Heart right ventricle (tissue), 16 donors: ENCODE data around the gene FCN1. TPM values are rescaled to one million over a fixed set of nuclear protein-coding genes. Genes with fewer than 3 reads are reported as not detected.

Experiments
- ATAC-seq, 8 donors: fragments of 200-7000 bp; cut with Tn5 transposase; one replicate each; pipeline ENCODE4 v1.9.1; 2020; ENCODE audit warnings: mild to moderate bottlenecking in 8 of 8, moderate library complexity in 8 of 8, moderate number of reproducible peaks in 1 of 8
- DNase-seq, 2 donors: peaks; one replicate each; pipeline ENCODE4 v3.0.0-alpha.2; 2020
- H3K27ac ChIP-seq, 10 donors: fragments of 200-600 bp; sonication (generic) in 2 of 10; one replicate each; pipeline versions ENCODE4 v1.5.0 to v1.8.0; 2020 to 2022; ENCODE audit warnings: mild to moderate bottlenecking in 3 of 10
- H3K27me3 ChIP-seq, 7 donors: fragments of 200-600 bp; one replicate each; pipeline ENCODE4 v1.8.0; 2021 to 2022; ENCODE audit warnings: mild to moderate bottlenecking in 2 of 7
- H3K36me3 ChIP-seq, 9 donors: fragments of 200-600 bp; sonication (generic) in 1 of 9; one replicate each; pipeline versions ENCODE4 v1.5.0 to v1.8.0; 2020 to 2022; ENCODE audit warnings: mild to moderate bottlenecking in 2 of 9
- H3K4me1 ChIP-seq, 9 donors: fragments of 200-600 bp; sonication (generic) in 1 of 9; one replicate each; pipeline versions ENCODE4 v1.5.0 to v1.8.0; 2020 to 2022; ENCODE audit warnings: mild to moderate bottlenecking in 4 of 9
- H3K4me3 ChIP-seq, 10 donors: fragments of 200-600 bp; sonication (generic) in 2 of 10; one replicate each; pipeline versions ENCODE4 v1.5.0 to v1.8.0; 2020 to 2022; ENCODE audit warnings: mild to moderate bottlenecking in 7 of 10, moderate library complexity in 2 of 10
- H3K9me3 ChIP-seq, 11 donors: fragments of 200-600 bp in 10 of 11; sonication (generic) in 2 of 11; one replicate each; pipeline versions ENCODE4 v1.5.0 to v1.8.0; 2013 to 2022; ENCODE audit warnings: mild to moderate bottlenecking in 2 of 11, control low read depth in 1 of 11, moderate library complexity in 1 of 11
- WGBS, 2 donors: extraction: QIAGEN DNeasy Blood & Tissue Kit; methylation state at CpG; one replicate each; pipeline ENCODE4 v1.1.7; 2013; ENCODE audit warnings: inconsistent platforms in 1 of 2; 5-methylcytosine and 5-hydroxymethylcytosine counted together
- intact Hi-C, 10 donors: fragments of 100-400 bp; cut with DNase I; formaldehyde crosslinking; loops; one replicate each; pipeline versions ENCODE4 v1.11.1 to v1.14.2; 2022
- polyA plus RNA-seq, 2 donors: library from polyadenylated mRNA; stranded (reverse); fragments of 200-250 nt; gene quantifications; one replicate each; pipeline ENCODE4 v1.2.3, GENCODE V29; 2013
- total RNA-seq, 10 donors: library from RNA; stranded (reverse); fragmentation: NEBNext Ultra II Directional in 3 of 10; extraction: Animal tissue kit (Norgen Biotek cat#: 25700) in 3 of 10; gene quantifications; one replicate each; pipeline versions ENCODE4 v1.2.1 to v1.2.4, GENCODE V29; 2021 to 2023
- TF ChIP-seq, protein P1 (sequence below), 9 donors: fragments of 200-600 bp; sonication (generic) in 2 of 9; IDR thresholded peaks; one replicate each; pipeline versions ENCODE4 v1.5.0 to v1.8.0; 2021 to 2022; ENCODE audit warnings: antibody characterized with exemption in 9 of 9, mild to moderate bottlenecking in 5 of 9, moderate library complexity in 1 of 9
- donor health status: Arrhythmogenic right ventricular cardiomyopathy.
- donor health status: ischemic (EF 13 %, LVEDD 7.1; RV severe dilation, severe dysfunction).
- donor health status: healthy with polysubstance abuse.
- donor health status: DM: no; HTN: yes; CAD: no.
- donor health status: DM: no; HTN: no; CAD: no.
- donor health status: ischemic (EF 25% LVEDD 6.9; RV normal size, moderate dysfunction).
- donor health status: ischemic (EF 25% LVEDD 5.7; RV mildly dilated, moderate dysfunction).
- donor health status: healthy.
- donor health status: DM: yes; HTN: yes; CAD: no.
- donor health status: Ischemic cardiomyopathy.
- donor health status: ischemic (EF 35%, LVEDD 5.7; RV mildly dilated, moderate dysfunction).
- donor health status: nonischemic (EF 11% LVEDD 7.7; RV severe dilation, severe dysfunction).
- donor health status: DM: yes; HTN: yes; CAD: no.
- donor health status: PGD.
- donor health status: ischemic (EF 29% LVEDD 5.4; RV normal size, mild dysfunction).
- donor health status: nonischemic (EF 23%, LVEDD 6.1; RV moderate dilation, normal function).

Gene FCN1
- total and polyA plus RNA-seq, 12 donors, result 0.97 to 64.7 (median 2.7) TPM

DNA sequence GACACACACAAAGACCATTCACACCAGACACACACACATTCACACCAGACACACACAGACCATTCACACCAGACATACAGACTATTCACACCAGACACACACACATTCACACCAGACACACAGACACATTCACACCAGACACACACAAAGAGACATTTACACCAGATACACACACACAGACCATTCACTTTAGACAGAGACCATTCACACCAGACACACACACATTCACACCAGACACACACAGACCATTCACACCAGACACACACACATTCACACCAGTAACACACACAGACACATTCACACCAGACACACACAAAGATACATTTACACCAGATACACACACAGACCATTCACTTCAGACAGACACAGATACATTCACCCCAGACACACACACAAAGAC is 29.0 kb upstream of the FCN1 start:
- no peak overlapping the region for H3K4me3 ChIP-seq
- TF ChIP-seq, protein P1, sequence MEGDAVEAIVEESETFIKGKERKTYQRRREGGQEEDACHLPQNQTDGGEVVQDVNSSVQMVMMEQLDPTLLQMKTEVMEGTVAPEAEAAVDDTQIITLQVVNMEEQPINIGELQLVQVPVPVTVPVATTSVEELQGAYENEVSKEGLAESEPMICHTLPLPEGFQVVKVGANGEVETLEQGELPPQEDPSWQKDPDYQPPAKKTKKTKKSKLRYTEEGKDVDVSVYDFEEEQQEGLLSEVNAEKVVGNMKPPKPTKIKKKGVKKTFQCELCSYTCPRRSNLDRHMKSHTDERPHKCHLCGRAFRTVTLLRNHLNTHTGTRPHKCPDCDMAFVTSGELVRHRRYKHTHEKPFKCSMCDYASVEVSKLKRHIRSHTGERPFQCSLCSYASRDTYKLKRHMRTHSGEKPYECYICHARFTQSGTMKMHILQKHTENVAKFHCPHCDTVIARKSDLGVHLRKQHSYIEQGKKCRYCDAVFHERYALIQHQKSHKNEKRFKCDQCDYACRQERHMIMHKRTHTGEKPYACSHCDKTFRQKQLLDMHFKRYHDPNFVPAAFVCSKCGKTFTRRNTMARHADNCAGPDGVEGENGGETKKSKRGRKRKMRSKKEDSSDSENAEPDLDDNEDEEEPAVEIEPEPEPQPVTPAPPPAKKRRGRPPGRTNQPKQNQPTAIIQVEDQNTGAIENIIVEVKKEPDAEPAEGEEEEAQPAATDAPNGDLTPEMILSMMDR (IDR thresholded peaks at IDR 0.05), result no peak
- DNase-seq, result no peak
- ATAC-seq, result no peak
- H3K27me3 ChIP-seq, result peaks cover 0 to 51% (median 21%) of the 10 kb centered on the region in 7 donors
- H3K4me1 ChIP-seq, result peaks cover 6 to 34% (median 30%) of the 10 kb centered on the region in 9 donors
- no peaks in the 10 kb centered on the region for H3K9me3 ChIP-seq
- no peaks in the 10 kb centered on the region for H3K36me3 ChIP-seq
- intact Hi-C loops, result no loop called here
- no peak overlapping the region for H3K27ac ChIP-seq

DNA sequence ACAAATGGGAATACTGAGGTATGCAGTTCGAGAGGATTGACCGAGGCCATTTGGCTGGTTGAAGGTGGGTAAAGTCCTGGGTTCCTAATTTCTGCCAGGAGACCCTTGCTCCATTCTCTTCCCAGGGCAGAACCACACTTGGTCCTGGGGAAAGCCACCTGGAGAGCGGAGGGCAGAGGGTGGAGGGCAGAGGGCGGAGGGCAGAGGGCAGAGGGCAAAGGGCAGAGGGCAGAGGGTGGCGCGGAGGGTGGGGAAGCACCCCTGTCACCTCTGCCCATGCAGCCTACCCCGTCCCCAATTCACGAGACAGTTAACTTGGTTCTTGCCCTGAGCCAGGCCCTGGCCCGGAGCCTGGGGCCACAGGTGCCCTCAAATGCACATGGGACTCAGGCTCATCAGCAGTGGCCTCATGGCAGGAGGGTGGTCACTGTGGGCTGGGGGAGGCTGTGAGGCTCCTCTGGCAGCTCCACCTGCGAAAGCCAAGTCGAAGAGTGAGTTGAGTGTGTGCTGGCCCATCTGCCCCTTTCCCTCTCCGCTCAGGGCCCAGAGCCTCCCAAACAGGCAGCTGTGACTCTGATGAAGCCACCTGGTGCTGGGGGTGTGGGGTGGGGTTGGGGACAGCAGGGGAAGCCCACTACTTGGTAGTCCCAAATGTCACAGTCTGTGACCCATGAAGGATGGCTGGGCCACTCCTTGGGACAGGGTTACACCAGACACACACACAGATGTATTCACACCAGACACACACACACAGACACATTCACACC is 28.0 kb upstream of the FCN1 start:
- intact Hi-C loops, result loop anchor here in 1 of 10 donors (2.0 kb wide), 1 partner anchor 49 kb away; no protein-coding TSS in a partner anchor
- H3K4me1 ChIP-seq, result peaks cover 6 to 34% (median 30%) of the 10 kb centered on the region in 9 donors
- TF ChIP-seq, protein P1 (IDR thresholded peaks at IDR 0.05), result no peak
- peaks cover 0 to 59% (median 31%) of the 10 kb centered on the region in 7 donors for H3K27me3 ChIP-seq
- H3K27ac ChIP-seq, result no peak overlapping the region
- ATAC-seq, result no peak
- no peak overlapping the region for H3K4me3 ChIP-seq
- no peaks in the 10 kb centered on the region for H3K36me3 ChIP-seq
- no peak for DNase-seq
- no peaks in the 10 kb centered on the region for H3K9me3 ChIP-seq
- WGBS, 2 donors, result 94 to 97% methylated on average over 12 of the region's 12 CpGs

DNA sequence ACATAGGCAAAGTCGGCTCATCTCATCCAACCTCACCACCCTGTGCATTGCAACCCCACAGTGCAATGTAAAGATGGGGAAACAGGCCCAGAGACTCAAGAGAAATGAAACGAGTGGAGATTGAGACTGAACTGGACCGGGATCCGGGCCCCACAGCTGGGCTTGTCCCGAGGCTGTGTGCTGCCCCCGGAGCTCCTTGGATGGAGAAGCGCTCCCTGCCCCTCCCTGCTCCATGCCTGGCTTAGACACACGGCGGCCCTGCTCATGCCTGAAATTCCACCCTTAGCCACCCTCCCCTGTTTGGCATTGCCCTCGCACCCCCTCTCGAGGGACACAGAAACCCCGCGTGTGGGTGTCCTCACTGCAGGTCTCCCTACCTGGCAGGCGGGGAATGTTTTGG is 27.2 kb upstream of the FCN1 start:
- TF ChIP-seq, protein P1 (IDR thresholded peaks at IDR 0.05), result no peak
- Histone ChIP-seq H3K27ac (peak overlapping the region in 5 of 10 donors; percentile 4 to 39 (median 14)), H3K27me3 (peaks cover 0 to 66% (median 35%) of the 10 kb centered on the region in 7 donors), H3K4me1 (peaks cover 6 to 34% (median 30%) of the 10 kb centered on the region in 9 donors), H3K9me3 (no peaks in the 10 kb centered on the region), H3K36me3 (no peaks in the 10 kb centered on the region), H3K4me3 (peak overlapping the region in 1 of 10 donors; percentile 6)
- DNase-seq (no peak), ATAC-seq (peak in 4 of 8 donors; percentile 6 to 37 (median 27))
- intact Hi-C loops, result loop anchor here in 2 of 10 donors (2.0 to 5.0 kb wide), 2 partner anchors 48 kb away; no protein-coding TSS in a partner anchor
- 45 to 51% methylated on average over 14 of the region's 14 CpGs for WGBS, 2 donors

DNA sequence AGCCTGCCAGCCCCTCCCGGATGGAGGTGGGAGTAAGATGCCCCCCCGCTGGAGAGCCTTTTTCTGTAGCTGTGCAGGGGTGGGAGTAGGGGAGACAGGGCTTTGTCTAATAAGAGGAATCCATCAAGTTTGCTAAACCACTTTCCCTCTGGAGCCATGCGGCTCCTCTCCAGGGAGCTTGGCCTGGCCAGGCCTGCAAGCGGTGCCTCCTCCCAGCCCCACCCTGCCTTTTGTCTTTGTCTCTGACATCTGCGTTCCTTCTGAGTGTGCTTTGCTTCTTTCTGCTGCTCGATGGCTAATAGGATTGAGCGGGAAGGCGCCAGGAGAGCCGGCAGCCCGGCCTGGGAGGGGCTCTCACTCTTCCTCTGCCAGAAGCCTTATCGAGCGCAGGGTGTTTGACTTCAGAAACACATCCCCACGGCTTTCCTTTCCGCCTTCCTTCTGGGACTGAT is 26.7 kb upstream of the FCN1 start:
- TF ChIP-seq, protein P1 (IDR thresholded peaks at IDR 0.05), result no peak
- DNase-seq, result no peak
- intact Hi-C loops, result loop anchor here in 2 of 10 donors (2.0 to 5.0 kb wide), 2 partner anchors 47 to 48 kb away; no protein-coding TSS in a partner anchor
- ATAC-seq, result peak in 7 of 8 donors; percentile 48 to 81 (median 68)
- peak overlapping the region in 6 of 10 donors; percentile 4 to 47 (median 22) for H3K27ac ChIP-seq
- H3K9me3 ChIP-seq, result no peaks in the 10 kb centered on the region
- WGBS, 2 donors, result 13 to 16% methylated on average over 14 of the region's 14 CpGs
- peak overlapping the region in 1 of 10 donors; percentile 6 for H3K4me3 ChIP-seq
- no peaks in the 10 kb centered on the region for H3K36me3 ChIP-seq
- H3K4me1 ChIP-seq, result peaks cover 6 to 34% (median 30%) of the 10 kb centered on the region in 9 donors
- H3K27me3 ChIP-seq, result peaks cover 0 to 72% (median 35%) of the 10 kb centered on the region in 7 donors
